ENCODE results near the gene BCL2L13. TPM values are rescaled to one million over a fixed set of nuclear protein-coding genes. Genes with fewer than 3 reads are reported as not detected.

Gene BCL2L13
- total RNA-seq, 1 experiment from 2014 or later, result 26.0 TPM

DNA sequence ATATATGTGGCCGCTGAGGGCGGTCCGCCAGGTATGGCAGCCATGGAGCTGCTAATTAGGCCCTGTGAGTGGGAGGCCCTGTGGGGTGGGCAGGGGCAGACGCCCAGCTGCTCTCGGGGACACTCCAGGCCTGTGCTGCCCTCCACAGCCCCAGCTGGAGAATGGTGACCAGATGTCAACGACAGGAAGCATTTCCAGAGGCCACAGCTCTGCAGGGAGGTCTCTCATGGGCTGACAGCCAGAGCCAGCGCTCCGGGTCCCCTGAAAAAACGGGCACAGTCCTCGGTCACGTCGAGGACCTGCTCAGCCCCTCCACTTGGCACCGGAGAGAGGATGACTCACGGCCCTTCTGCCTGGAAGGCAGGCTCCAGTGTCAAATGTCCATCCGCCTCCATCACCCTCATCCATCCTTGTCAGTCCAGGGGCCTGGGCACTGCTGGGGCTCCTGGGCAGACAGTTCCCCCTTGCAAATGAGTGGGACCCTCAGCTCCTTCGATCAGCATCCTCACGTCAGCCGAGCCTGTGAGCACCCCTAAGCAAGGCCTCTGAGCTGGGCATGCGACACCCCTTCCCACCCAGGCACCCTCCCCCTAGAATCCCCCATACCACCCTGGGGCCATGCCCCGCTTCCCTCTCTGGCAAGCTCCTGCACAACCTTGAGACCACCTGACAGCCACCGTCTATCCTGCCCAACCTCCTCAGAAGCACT, 133.8 kb downstream of the BCL2L13 start:
- no peak overlapping the region for H4K91ac ChIP-seq (ENCODE audit: insufficient read length, low read depth, low read length)
- no peak overlapping the region for H2BK12ac ChIP-seq (ENCODE audit: insufficient read length, low read depth, low read length)
- no peaks in the 10 kb centered on the region; a peak in 2 of 5 replicates for H3K9me3 Mint-ChIP-seq
- H3K4me2 ChIP-seq (ENCODE audit: insufficient read depth, insufficient read length, low read length), result peak overlapping the region; percentile 50
- no peak overlapping the region for H3K56ac ChIP-seq (ENCODE audit: insufficient read length, low read depth, low read length)
- no peak overlapping the region for H2BK120ac ChIP-seq (ENCODE audit: low read depth, low read length, poor library complexity, severe bottlenecking)
- H3K9me3 ChIP-seq (ENCODE audit: control insufficient read depth, low read depth, low read length), result no peaks in the 10 kb centered on the region
- no peak for DNase-seq
- no peaks in the 10 kb centered on the region for H4K20me1 ChIP-seq (ENCODE audit: control insufficient read depth, insufficient read depth, insufficient read length)
- peak overlapping the region; percentile 72 to 84 for H3K4me3 Mint-ChIP-seq
- H3K27ac Mint-ChIP-seq, result no peak overlapping the region; a peak in 1 of 7 replicates
- no peak overlapping the region for H2BK20ac ChIP-seq (ENCODE audit: low read depth, low read length, poor library complexity, severe bottlenecking)
- no peak overlapping the region for H3K23ac ChIP-seq (ENCODE audit: insufficient read length, low read depth, low read length)
- no CpG with 5 or more reads among the region's 21 CpGs for WGBS (ENCODE audit: extremely low coverage, insufficient read length, low lambda C conversion rate)
- no peak overlapping the region for H3K27ac ChIP-seq (ENCODE audit: insufficient read length, low read depth, low read length)
- peaks cover 27% of the 10 kb centered on the region for H3K27me3 Mint-ChIP-seq (ENCODE audit: low read depth)
- peaks cover 5% of the 10 kb centered on the region; the same call in 1 of the 2 replicates for H3K4me1 ChIP-seq (ENCODE audit: insufficient read depth, low read length)
- no peak overlapping the region for H2BK15ac ChIP-seq (ENCODE audit: low read depth, low read length)
- peaks cover 2% of the 10 kb centered on the region; the same call in 1 of the 2 replicates for H3K79me2 ChIP-seq (ENCODE audit: insufficient read depth, low read length)
- no peak overlapping the region for H3K4ac ChIP-seq (ENCODE audit: low read depth, low read length)
- H3K4me1 Mint-ChIP-seq, result peaks cover 19 to 21% of the 10 kb centered on the region in 2 experiments
- no peak overlapping the region for H2AK5ac ChIP-seq (ENCODE audit: insufficient read length, low read length)
- H3K18ac ChIP-seq (ENCODE audit: insufficient read length, low read depth, low read length), result no peak overlapping the region
- H3K79me1 ChIP-seq (ENCODE audit: insufficient read depth, low read depth, low read length, poor library complexity, severe bottlenecking), result no peaks in the 10 kb centered on the region
- H3K9ac ChIP-seq (ENCODE audit: extremely low read depth, insufficient read length, low read length), result no peak overlapping the region
- no peak overlapping the region for H3T11ph ChIP-seq (ENCODE audit: low read length)
- H4K5ac ChIP-seq (ENCODE audit: insufficient read length, low read depth, low read length), result no peak overlapping the region
- TF ChIP-seq, protein P1, sequence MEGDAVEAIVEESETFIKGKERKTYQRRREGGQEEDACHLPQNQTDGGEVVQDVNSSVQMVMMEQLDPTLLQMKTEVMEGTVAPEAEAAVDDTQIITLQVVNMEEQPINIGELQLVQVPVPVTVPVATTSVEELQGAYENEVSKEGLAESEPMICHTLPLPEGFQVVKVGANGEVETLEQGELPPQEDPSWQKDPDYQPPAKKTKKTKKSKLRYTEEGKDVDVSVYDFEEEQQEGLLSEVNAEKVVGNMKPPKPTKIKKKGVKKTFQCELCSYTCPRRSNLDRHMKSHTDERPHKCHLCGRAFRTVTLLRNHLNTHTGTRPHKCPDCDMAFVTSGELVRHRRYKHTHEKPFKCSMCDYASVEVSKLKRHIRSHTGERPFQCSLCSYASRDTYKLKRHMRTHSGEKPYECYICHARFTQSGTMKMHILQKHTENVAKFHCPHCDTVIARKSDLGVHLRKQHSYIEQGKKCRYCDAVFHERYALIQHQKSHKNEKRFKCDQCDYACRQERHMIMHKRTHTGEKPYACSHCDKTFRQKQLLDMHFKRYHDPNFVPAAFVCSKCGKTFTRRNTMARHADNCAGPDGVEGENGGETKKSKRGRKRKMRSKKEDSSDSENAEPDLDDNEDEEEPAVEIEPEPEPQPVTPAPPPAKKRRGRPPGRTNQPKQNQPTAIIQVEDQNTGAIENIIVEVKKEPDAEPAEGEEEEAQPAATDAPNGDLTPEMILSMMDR (conservative IDR thresholded peaks at IDR 0.05), result no peak
- H3K36me3 Mint-ChIP-seq (ENCODE audit: insufficient read depth in 1 of 3, low read depth in 3 of 3), result peaks cover 0 to 4% (median 1%) of the 10 kb centered on the region in 3 experiments; a peak in 2 of 7 replicates
- no peak overlapping the region for H2BK5ac ChIP-seq (ENCODE audit: insufficient read length, low read length)
- peaks cover 11% of the 10 kb centered on the region for H3K23me2 ChIP-seq (ENCODE audit: insufficient read length, low read depth, low read length, poor library complexity, severe bottlenecking)
- H4K8ac ChIP-seq (replicated peaks; ENCODE audit: insufficient read length, low read depth, low read length), result no peak overlapping the region
- no peak overlapping the region for H3K14ac ChIP-seq (ENCODE audit: insufficient read depth, low read length)
- no peaks in the 10 kb centered on the region for H3K27me3 ChIP-seq (ENCODE audit: insufficient read depth, low read length)
- H2AFZ ChIP-seq (ENCODE audit: low read length), result no peak overlapping the region
